Right renal cortex interstitium (tissue), 3 donors: ENCODE results near the gene CTSK. TPM values are rescaled to one million over a fixed set of nuclear protein-coding genes. Genes with fewer than 3 reads are reported as not detected.
A peak's percentile ranks its signal among the peaks of the same experiment; 100 is the strongest.
"Not testable (repeated sequence)": the region's sequence is repeated elsewhere in the genome, so short reads cannot be mapped to it uniquely, and the experiment has no call there.

Experiments used
- DNase-seq, 3 donors: peaks; one replicate each; pipeline ENCODE4 v3.0.0-alpha.2; 2013; ENCODE audit warnings: low read depth in 3 of 3, low spot score in 2 of 3
- polyA plus RNA-seq, 3 donors: library from polyadenylated mRNA; unstranded; fragments of 120-200 nt; gene quantifications; one replicate each; pipeline ENCODE4 v1.2.1, GENCODE V29; 2013; ENCODE audit not compliant: insufficient read length in 3 of 3

The CTSK gene
- polyA plus RNA-seq, 3 donors, result 15.7 to 29.3 (median 26.8) TPM

DNA sequence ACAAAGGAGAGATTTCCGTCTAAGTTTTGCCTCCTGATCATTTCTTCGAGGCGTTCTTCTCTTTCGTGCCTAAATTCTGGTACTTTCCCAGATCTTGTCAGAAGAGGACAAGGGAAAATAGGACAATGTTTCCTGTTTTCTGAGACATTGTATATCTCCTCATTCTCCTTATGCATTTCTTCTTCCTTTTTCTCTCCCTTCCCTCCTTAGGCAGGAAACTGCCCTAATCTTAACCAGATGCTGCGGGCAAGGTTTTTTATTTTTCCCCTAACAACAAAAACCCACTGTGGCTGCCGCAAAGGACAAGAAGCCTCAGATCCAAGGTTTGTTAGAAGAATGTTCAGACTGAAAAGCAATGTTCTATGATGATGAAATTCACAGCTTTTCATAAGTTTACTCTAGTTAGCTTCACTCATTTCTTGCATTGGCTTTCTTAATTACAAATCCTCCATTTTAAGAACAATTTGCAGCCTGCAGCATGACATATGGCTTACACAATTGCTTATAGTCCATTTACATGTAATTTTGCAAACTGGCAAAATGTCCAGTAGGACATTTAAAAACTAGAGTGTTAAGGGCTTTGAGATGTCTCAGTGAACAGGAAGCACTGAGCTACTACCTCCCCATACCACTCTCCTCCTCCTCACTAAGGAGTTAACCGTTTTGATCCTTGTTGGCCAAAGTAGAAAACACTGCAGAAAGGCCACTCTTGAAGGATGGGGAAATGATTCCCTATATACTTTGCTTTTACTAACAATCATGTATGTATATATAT lies 624 bp downstream of the CTSK start:
- DNase-seq, result no peak

- no peak for DNase-seq
Measured at GRCh38 chr1:150805899-150806298, 2.2 kb downstream of the CTSK start.

- DNase-seq, result no peak
Measured at GRCh38 chr1:150804671-150805070, 3.4 kb downstream of the CTSK start.

- no peak for DNase-seq
Measured at GRCh38 chr1:150799089-150799488, 9.0 kb downstream of the CTSK start.

DNA sequence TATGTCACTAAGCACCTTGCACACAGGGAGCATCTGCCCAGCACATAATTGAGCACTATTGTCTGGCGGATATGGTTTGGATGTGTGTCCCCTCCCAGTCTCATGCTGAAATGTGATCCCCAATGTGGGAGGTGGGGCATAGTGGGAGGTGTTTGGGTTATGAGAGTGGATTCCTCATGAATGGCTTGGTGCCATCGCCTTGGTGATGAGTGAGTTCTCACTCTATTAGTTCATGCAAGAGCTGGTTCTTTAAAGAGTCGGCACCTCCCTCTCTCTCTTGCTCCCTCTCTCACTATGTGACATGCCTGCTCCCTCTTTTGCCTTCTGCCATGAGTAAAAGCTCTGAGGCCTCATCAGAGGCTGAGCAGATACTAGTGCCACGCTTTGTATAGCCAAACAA lies 9.5 kb downstream of the CTSK start:
- DNase-seq, result peak in 1 of 3 donors; percentile 43

DNA sequence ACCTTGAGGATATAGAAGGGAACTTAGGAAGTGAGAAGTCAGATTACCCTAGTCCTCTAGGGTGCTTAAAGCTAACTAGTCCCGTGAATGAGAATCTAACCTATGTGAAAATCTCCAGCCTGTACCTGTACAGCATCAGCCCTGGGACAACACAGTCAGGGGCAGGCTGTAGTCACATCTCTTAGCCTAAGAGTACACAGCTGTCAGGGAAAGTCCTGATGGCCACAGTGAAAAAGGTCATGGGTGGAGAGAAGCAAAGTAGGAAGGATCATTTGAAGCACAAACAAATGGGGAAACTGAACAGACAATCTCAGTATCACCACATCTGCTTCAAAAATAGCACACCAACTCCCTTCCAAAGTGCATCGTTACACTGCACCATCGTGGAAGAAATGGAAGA lies 11.7 kb downstream of the CTSK start:
- DNase-seq, result no peak

DNA sequence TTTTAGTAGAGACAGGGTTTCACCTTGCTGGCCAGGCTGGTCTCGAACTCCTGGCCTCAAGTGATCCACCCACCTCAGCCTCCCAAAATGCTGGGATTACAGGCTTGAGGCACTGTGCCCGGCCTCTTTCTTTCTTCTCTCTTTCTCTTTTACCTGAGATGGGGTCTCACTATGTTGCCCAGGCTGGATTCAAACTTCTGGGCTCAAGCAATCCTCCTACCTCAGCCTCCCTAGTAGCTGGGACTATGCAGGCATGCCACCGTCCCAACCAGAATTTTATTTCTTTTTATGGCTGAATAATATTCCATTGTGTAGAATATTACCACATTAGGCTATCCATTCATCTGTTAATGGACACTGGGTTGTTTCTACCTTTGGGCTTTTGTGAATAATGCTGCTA lies 14.3 kb downstream of the CTSK start:
- DNase-seq, result not testable (repeated sequence)

DNA sequence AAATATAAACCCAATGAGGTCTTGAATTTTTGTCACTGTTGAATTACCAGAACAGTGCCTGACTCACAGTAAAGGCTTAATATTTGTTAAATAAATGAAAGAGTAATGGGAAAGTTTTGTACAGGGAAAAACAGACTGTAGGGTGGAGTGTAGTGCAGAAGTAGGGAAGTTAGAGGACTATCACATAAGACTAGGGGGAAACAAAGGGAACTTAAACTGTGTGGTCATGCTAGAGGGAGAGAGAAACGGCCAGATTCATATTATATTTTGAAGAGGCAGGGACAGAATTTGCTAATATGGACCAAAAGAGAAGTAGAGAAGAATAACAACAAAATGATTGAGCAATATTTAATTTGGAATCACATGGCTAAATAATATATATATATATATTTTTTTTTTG lies 14.8 kb downstream of the CTSK start:
- DNase-seq, result no peak

- no peak for DNase-seq
Measured at GRCh38 chr1:150791585-150791984, 16.5 kb downstream of the CTSK start.

DNA sequence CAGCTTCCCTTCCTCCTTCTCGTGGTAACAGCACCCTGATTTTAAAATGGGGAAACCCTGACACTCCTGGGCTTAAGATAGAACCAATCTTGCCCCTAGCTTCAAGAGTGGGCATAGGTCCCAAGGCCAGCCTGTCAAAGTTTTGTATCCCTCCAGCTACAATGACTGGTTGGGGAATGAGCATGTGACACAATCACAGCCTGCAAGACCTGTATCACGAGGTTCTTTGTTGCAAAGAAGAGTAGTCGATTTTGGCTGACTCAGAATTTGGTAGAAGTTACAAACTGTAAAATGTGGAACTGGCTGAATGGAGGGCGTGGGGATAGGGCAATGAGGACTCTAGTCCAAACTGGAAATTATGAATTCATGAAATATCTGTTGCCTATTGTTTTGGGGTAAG lies 18.7 kb downstream of the CTSK start:
- DNase-seq, result no peak

GRCh38 chr1:150788946-150789345 lies 19.1 kb downstream of the CTSK start:
- no peak for DNase-seq

GRCh38 chr1:150787455-150787854 lies 20.6 kb downstream of the CTSK start:
- DNase-seq, result no peak

- no peak for DNase-seq
Measured at GRCh38 chr1:150780510-150780909, 27.6 kb downstream of the CTSK start.

GRCh38 chr1:150778409-150778808 lies 29.7 kb downstream of the CTSK start:
- DNase-seq, result no peak

GRCh38 chr1:150777544-150777943 lies 30.5 kb downstream of the CTSK start:
- DNase-seq, result no peak

DNA sequence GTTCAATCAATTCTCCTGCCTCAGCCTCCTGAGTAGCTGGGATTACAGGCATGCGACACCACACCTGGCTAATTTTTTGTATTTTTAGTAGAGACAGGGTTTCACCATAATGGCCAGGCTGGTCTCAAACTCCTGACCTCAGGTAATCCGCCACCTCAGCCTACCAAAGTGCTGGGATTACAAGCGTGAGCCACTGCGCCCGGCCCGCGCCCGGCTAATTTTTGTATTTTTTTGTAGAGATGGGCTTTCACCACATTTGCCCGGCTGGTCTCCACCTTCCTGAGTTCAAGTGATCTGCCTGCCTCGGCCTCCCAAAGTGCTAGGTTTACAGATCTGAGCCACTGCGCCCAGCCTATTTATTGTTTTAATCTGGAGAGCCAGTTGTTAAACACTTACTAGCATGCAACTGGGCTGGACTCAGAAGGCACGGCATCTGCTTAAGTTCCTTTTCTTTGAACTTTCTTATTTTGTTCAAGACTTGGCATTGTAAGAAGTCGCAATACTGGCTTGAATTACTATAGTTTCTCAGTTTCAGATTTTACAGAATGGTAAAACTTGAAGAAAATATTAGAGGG lies 32.0 kb downstream of the CTSK start:
- DNase-seq, result not testable (repeated sequence)

- no peak for DNase-seq
Measured at GRCh38 chr1:150775276-150775675, 32.8 kb downstream of the CTSK start.

GRCh38 chr1:150772326-150772725 lies 35.7 kb downstream of the CTSK start:
- DNase-seq, result no peak

DNA sequence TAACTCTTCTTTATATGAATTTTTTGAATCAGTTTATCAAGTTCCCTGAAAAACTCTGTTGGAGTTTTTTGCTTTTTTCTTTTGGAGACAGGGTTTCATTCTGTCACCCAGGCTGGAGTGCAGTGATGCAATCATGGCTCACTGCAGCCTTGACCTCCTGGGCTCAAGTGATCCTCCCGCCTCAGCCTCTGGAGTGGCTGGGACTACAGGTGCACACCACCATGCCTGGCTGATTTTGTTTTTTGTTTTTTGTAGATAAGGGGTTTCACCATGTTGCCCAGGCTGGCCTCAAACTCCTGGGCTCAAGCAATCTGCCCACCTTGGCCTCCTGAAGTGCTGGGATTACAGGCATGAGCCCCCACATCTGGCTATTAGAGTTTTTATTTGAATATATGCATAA lies 40.4 kb downstream of the CTSK start:
- not testable (repeated sequence) for DNase-seq

DNA sequence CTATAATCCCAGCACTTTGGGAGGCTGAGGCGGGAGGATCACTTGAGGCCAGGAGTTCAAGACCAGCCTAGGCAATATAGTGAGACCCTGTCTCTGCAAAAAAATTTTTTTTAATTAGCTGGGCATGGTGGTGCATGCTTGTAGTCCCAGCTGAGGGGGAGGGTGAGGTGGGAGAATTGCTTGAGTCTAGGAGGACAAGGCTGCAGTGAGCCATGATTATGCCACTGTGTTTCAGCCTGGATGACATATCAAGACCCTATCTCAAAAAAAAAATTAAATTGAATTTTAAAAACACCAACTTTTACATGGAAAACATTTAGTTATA lies 42.1 kb downstream of the CTSK start:
- not testable (repeated sequence) for DNase-seq

DNA sequence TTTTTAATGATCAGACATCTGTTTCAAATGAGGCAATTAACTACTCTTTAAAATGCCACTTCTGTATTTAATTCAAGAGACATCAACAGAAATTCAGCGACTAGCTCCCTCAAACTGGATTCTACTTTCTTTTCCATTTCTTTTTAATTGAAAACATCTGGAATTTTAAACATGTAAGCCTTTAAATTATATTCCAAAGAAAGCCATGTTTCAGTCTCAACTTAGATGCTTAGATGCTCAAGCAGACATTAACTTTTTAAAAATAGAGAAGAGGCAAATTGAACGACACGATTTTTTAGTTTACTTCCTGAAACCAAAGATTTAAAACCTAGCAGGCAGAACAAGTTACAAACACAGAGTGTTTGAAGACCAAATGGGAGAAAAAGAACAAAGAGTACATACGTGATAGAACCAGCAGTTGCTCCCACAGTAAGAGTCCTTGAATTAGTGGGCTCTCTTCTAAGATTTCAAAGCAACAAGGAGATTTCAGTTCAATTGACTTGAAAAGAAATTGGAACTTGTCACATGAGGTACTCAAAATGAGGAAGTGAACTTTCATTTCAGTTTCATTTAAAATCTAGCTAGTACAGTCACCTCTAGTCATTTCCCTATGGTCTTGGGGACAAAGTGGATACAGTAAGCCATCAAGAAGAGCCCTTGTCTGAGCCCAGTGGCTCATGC lies 42.6 kb downstream of the CTSK start, which contains the start of gene CTSS:
TSS of gene CTSS (minus strand) at position 483 of the 681 bp plus-strand sequence. CDS start 1,015 bp downstream, outside the sequence.
- no peak for DNase-seq

GRCh38 chr1:150764617-150765101 lies 43.4 kb downstream of the CTSK start:
- no peak for DNase-seq
